Measurements from ENCODE around the gene EMC7. TPM values are rescaled to one million over a fixed set of nuclear protein-coding genes. Genes with fewer than 3 reads are reported as not detected.
"Not testable (repeated sequence)": the region's sequence is repeated elsewhere in the genome, so short reads cannot be mapped to it uniquely, and the experiment has no call there.

Gene EMC7
- polyA plus RNA-seq (ENCODE audit: insufficient read depth in 1 of 5, insufficient read length in 5 of 5, low replicate concordance in 1 of 5) = 10 to 100 TPM; 52.6 to 66.1 (median 56.9) TPM
- long read RNA-seq, donor 1, transcript EMC7-201 (5 exons, 1,155 nt) = major isoform, 76 of 77 reads
- long read RNA-seq, donor 1, partial matches to known transcripts = 0 of 77 reads
- long read RNA-seq, donor 1, other reads (novel, unspliced or antisense) = 0 of 77 reads
- long read RNA-seq, donor 2, transcript EMC7-201 (5 exons, 1,155 nt) = major isoform, 50 of 51 reads
- long read RNA-seq, donor 2, partial matches to known transcripts = 0 of 51 reads
- long read RNA-seq, donor 2, other reads (novel, unspliced or antisense) = 0 of 51 reads
- long read RNA-seq, donor 3, transcript EMC7-201 (5 exons, 1,155 nt) = major isoform, 36 of 36 reads
- long read RNA-seq, donor 3, partial matches to known transcripts = 0 of 36 reads
- long read RNA-seq, donor 3, other reads (novel, unspliced or antisense) = 0 of 36 reads
- long read RNA-seq, donor 4, transcript EMC7-201 (5 exons, 1,155 nt) = major isoform, 28 of 33 reads
- long read RNA-seq, donor 4, partial matches to known transcripts = 5 of 33 reads
- long read RNA-seq, donor 4, other reads (novel, unspliced or antisense) = 0 of 33 reads
- long read RNA-seq, donor 5, transcript EMC7-201 (5 exons, 1,155 nt) = major isoform, 74 of 79 reads
- long read RNA-seq, donor 5, partial matches to known transcripts = 5 of 79 reads
- long read RNA-seq, donor 5, other reads (novel, unspliced or antisense) = 0 of 79 reads
- long read RNA-seq, donor 6, transcript EMC7-201 (5 exons, 1,155 nt) = major isoform, 89 of 100 reads
- long read RNA-seq, donor 6, partial matches to known transcripts = 11 of 100 reads
- long read RNA-seq, donor 6, other reads (novel, unspliced or antisense) = 0 of 100 reads
- long read RNA-seq, donor 7, transcript EMC7-201 (5 exons, 1,155 nt) = major isoform, 76 of 76 reads
- long read RNA-seq, donor 7, partial matches to known transcripts = 0 of 76 reads
- long read RNA-seq, donor 7, other reads (novel, unspliced or antisense) = 0 of 76 reads
- long read RNA-seq, donor 8, transcript EMC7-201 (5 exons, 1,155 nt) = major isoform, 20 of 20 reads
- long read RNA-seq, donor 8, partial matches to known transcripts = 0 of 20 reads
- long read RNA-seq, donor 8, other reads (novel, unspliced or antisense) = 0 of 20 reads

- DNase-seq = peak; percentile 98
Measured at GRCh38 chr15:34101366-34102174, at the start of gene EMC7, which contains the start of gene PGBD4. Gene EMC7 (minus strand): TSS chr15:34101862. CDS start chr15:34101839, 23 bp downstream. Gene PGBD4 (plus strand): TSS chr15:34102083. CDS start chr15:34102532, 449 bp downstream.

- no peak for DNase-seq
Measured at GRCh38 chr15:34147371-34148140, 45.9 kb upstream of the EMC7 start.

GRCh38 chr15:34133511-34133910 lies 31.8 kb upstream of the EMC7 start:
- no peak for DNase-seq

- DNase-seq = no peak
Measured at GRCh38 chr15:34132881-34133280, 31.2 kb upstream of the EMC7 start.

DNA sequence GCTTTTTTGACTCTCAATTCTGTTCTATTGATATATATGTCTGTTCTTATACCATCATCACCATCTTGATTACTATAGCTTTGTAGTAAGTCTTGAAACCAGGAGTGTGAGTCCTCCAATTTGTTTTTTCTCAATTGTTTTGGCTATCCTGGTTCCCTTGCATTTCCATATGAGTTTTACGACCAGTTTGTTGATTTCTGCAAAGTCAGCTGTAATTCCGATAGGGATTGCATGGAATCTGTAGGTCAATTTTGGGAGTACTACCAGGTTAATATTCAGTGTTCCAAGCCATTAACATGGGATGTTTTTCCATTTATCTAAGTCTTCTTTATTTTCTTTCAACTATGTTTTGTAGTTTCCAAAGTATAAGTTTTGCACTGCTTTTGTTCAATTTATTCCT lies 27.2 kb upstream of the EMC7 start:
- no peak for DNase-seq

DNA sequence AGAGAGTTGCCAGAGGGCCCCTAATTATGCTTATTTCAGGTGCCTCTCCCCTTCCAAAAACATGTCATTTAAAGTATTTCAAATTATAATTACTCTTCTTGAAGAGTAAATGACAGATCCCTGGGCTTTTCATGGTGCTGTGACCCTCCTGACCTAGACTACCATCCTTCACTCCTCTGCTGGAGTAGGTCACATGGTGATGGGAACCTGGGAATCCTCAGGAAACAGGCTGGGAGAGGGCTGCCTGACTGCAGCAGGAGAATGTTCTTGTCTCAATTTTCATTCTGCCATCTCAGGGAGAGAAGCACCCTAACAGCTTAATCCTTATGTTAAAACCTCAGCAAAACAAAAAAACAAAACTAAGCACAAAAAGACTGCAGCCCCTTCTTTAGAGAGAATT lies 24.9 kb upstream of the EMC7 start:
- DNase-seq = no peak

DNA sequence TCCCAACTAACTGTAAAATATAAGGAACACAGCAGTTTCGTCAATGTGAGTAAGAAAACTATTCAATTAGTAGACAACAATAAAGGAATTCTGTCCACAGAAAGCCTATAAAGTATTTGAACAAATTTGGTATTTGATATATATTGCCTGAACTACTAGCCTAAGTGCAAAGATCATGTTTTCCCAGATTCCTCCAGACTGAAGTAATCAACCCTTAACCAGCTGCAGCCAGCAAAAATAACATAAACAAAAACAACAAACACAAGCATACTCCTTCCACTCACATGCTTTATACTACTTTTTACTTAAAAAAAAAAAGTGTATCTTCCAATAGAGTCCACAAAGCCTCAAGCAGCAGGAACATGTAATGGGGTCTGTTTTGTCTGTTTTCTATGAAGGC lies 24.3 kb upstream of the EMC7 start:
- no peak for DNase-seq

DNA sequence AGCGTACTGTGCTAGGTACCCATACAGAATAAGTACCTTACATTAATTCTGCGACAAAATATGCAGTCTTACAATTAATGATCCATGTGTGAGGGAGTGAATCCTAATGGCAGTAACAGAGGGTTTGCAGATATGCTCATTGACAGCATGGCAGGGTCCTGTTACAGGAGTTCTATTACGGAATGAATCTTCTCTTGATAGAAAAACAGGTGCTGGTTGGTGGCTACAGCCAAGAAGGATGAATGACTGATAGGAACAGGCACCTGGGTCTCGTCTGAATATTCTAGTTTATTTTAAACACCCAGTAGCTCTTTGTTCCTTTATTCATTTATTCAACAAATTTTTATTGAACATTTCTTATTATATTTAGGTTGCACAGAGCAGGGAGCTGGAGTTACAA lies 23.0 kb upstream of the EMC7 start:
- no peak for DNase-seq

DNA sequence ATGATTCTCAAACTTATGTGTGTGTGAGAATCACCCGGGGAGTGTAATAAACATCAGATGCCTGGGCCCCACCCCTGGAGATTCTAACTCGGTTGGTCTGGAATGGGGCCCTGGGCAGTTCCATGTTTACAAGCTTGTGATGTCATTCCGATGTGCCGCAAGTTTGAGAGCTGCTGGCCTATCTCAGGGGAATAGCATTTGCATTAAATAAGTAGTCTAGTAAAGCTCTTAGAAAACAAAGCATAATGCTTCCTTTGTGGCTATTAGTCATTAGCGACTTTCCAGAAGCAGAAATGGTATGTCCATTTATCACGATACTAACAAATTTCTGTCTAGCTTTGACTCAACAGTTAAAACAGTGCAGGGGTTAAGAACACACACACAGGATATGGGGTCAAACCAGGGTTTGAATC lies 21.1 kb upstream of the EMC7 start:
- DNase-seq = no peak

- not testable (repeated sequence) for DNase-seq
Measured at GRCh38 chr15:34121786-34122185, 20.1 kb upstream of the EMC7 start.

- DNase-seq = not testable (repeated sequence)
Measured at GRCh38 chr15:34120420-34120819, 18.8 kb upstream of the EMC7 start.

DNA sequence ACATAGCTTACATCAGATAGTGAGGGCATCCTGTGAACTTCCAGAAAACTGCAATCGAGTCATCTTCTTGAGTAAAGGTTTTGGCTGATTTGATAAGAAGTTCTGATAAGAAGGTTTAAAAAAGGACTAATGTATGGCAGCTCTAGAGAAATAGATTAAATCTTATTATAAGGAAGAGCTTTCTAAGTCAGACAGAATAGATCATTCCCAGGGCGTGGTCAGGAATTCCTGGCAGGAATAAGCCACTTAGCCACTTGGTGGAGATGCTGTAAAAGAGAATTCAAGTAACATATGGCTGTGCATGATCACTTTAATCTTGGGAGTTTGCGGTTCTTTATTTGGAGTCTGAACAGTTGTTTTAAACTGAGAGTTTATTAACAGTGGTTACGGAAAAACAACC lies 17.6 kb upstream of the EMC7 start:
- no peak for DNase-seq

GRCh38 chr15:34116620-34117019 lies 15.0 kb upstream of the EMC7 start:
- DNase-seq = no peak

DNA sequence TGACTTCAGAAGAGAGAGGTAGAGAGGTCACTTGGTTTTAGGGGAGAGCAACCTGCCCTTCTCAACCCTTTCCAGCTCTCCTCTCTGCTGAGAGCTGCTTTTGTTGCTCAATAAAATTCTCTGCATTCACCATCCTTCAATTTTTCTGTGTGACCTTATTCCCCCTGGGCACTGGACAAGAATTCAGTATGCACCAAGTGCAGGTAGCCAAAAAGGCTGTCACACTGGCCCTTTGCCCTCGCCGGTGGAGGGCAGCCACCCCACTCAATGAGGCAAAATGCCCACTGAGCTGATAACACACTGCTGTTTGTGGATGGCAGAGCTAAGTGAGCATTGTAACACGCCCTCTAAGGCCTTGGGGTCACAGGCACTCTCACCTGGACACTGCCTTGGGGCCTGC lies 13.1 kb upstream of the EMC7 start:
- DNase-seq = no peak

DNA sequence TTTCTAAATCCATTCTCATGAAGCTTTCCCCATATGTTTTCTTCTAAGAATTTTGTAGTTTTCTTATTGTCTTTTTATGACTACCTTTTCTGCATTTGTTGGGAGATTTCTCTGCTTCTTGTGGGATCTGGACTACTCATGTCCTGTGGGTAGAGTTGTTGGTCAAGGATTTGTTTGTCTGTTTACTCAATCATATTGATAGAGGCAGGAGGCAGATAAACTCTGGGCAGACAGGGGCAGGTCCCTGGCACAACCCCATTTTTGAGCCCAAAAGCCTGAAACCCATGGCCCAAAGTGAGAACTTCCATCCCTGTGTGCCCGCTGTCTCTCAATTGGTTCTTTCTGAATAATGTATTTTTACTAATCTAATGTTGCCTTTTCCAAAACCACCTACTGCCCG lies 12.6 kb upstream of the EMC7 start:
- DNase-seq = no peak

DNA sequence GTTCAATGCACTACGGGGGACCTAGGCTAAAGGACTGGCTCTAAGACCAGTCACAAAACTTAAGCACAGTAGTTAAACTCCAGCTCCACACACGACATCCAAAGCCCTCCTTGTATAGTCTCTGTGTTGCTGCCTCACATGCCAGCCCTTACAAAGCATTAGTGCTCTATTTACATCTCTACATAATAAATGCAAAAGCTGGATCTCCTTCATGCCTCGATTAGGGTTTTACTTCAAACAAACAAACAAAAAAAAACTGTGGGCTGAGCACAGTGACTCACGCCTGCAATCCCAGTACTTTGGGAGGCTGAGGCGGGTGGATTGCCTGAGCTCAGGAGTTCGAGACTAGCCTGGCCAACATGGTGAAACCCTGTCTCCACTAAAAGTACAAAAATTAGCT lies 9.8 kb upstream of the EMC7 start:
- no peak for DNase-seq

DNA sequence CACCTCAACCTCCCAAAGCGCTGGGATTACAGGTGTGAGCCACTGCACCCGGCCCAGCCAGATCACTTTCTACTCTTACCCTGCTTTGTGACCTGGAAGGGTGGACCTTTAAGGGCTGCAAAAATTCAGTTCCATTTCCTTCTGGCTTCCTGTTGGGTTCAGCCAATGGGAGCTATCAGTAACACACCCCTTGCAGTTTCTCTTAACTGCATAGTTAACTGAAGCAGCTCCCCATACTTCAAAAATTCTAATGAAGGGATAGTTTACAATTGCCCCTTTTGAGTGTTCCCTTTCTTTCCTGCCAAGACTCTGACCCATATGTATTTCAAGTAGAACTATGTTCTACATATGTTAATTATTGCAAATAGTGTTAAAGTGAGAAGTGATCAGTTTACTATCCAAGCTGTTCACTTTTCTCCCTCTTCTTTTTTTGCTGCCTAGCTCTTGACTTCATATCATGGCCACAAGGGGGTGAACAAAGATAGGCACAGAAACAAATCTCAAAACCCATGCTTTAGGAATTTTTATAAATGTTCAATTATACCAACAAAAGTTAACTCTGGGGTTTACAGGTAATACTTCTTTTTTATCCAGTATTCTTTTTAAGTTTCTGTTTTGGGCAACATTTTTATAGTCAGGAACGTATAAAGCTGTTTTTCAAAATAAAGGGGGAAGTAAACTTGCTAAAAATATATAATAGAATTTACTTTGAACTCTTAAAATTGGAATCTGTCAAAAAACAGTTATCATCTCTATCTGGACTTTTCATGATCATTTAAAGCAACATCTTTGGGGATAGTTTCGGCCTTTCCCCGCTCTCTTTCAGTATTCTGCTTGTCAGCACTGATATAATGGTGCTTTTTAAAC lies 8.4 kb upstream of the EMC7 start:
- DNase-seq = peak in 1 of 2 donors; percentile 4

DNA sequence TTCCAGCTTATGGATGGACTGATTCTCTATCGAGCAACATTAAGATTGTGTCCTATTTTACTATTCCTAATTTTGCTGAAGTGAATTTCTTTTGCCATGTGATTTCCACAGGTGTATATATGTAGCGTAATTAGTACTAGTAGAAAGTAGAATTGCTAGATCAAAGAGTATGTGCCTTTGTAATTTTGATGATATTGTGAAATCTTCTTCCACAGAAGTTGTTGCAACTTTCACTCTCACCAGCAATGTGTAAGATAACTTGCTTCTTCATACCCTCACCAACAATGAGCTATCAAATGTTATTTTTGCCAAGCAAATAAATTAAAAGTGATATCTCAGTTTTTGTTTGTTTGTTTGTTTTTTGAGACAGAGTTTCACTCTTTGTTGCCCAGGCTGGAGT lies 5.7 kb upstream of the EMC7 start:
- DNase-seq = no peak

- no peak for DNase-seq
Measured at GRCh38 chr15:34106423-34106822, 4.8 kb upstream of the EMC7 start.

Data from right lung (tissue), 10 donors.